HepG2 (cell line): ENCODE measurements around the gene GMPPA. TPM values are rescaled to one million over a fixed set of nuclear protein-coding genes. Genes with fewer than 3 reads are reported as not detected.

Experiments
- ADNP ChIP-seq: sonication (generic); formaldehyde crosslinking; IDR thresholded peaks from 2 replicates; pipeline ENCODE4 v1.4.0; 2020; ENCODE audit warnings: missing genetic modification reagents
- FOXK2 ChIP-seq: fragments of 450-650 bp; IDR thresholded peaks from 2 replicates; pipeline ENCODE4 v1.6.1; 2016
- HDAC1 ChIP-seq: sonication (generic); formaldehyde crosslinking; IDR thresholded peaks from 2 replicates; pipeline ENCODE4 v1.5.1; 2020; ENCODE audit warnings: mild to moderate bottlenecking, missing genetic modification reagents
- KAT2B ChIP-seq: fragments of 150-350 bp; IDR thresholded peaks from 2 replicates; pipeline ENCODE4 v1.6.1; 2014; ENCODE audit warnings: low read depth, low read length, borderline replicate concordance
- NCOR1 ChIP-seq: fragments of 200-600 bp; sonication (generic); IDR thresholded peaks from 2 replicates; pipeline ENCODE4 v1.7.0; 2017; ENCODE audit warnings: antibody characterized with exemption, low read length, borderline replicate concordance
- POGZ ChIP-seq: sonication (generic); formaldehyde crosslinking; IDR thresholded peaks from 2 replicates; pipeline ENCODE4 v1.4.0; 2020; ENCODE audit warnings: mild to moderate bottlenecking, missing genetic modification reagents
- REPIN1 ChIP-seq: sonication (generic); formaldehyde crosslinking; IDR thresholded peaks from 2 replicates; pipeline ENCODE4 v1.8.0; 2022; ENCODE audit warnings: missing genetic modification reagents, low read depth, mild to moderate bottlenecking, borderline replicate concordance
- RORA ChIP-seq: sonication (generic); formaldehyde crosslinking; IDR thresholded peaks from 2 replicates; pipeline ENCODE4 v1.5.0; 2020; ENCODE audit warnings: mild to moderate bottlenecking, missing genetic modification reagents, moderate library complexity
- ZNF225 ChIP-seq: sonication (generic); formaldehyde crosslinking; IDR thresholded peaks from 2 replicates; pipeline ENCODE4 v1.4.0; 2020; ENCODE audit warnings: mild to moderate bottlenecking, missing genetic modification reagents
- ZNF451 ChIP-seq: sonication (generic); formaldehyde crosslinking; IDR thresholded peaks from 2 replicates; pipeline ENCODE4 v1.5.0; 2020; ENCODE audit warnings: mild to moderate bottlenecking, missing genetic modification reagents
- ZNF572 ChIP-seq: sonication (generic); formaldehyde crosslinking; IDR thresholded peaks from 2 replicates; pipeline ENCODE4 v1.5.1; 2020; ENCODE audit warnings: mild to moderate bottlenecking, missing genetic modification reagents
- ZNF713 ChIP-seq: sonication (generic); formaldehyde crosslinking; IDR thresholded peaks from 2 replicates; pipeline ENCODE4 v1.4.0; 2020; ENCODE audit warnings: mild to moderate bottlenecking, missing genetic modification reagents
- ZZZ3 ChIP-seq: sonication (generic); formaldehyde crosslinking; IDR thresholded peaks from 2 replicates; pipeline ENCODE4 v1.4.0; 2020; ENCODE audit warnings: missing genetic modification reagents, mild to moderate bottlenecking, borderline replicate concordance
- polyA plus RNA-seq, 8 experiments: library from polyadenylated mRNA; depleted of rRNA in 3 of 8; stranded (reverse) in 7 of 8; unstranded in 1 of 8; fragments of >200 nt; fragmentation: Illumina TruSeq in 4 of 8; extraction: Trizol in 4 of 8; gene quantifications; 2 replicates each; pipeline versions ENCODE4 v1.2.1 to v1.2.3, GENCODE V29; 2011 to 2016; ENCODE audit warnings: low read depth in 4 of 8, missing spikeins in 1 of 8, mixed read lengths in 1 of 8; ENCODE audit not compliant: insufficient read depth in 1 of 8
- total RNA-seq, 5 experiments: library from RNA; depleted of rRNA; stranded (reverse); fragments of >200 nt; fragmentation: Illumina TruSeq; extraction: Trizol; gene quantifications; 2 replicates each; pipeline ENCODE4 v1.2.3, GENCODE V29; 2016; ENCODE audit warnings: low read depth in 1 of 5
- TF ChIP-seq, protein P1 (sequence below): sonication (generic); formaldehyde crosslinking; IDR thresholded peaks from 2 replicates; pipeline ENCODE4 v1.5.0; 2020; ENCODE audit warnings: mild to moderate bottlenecking, missing genetic modification reagents, borderline replicate concordance
- TF ChIP-seq, protein P2 (sequence below): IDR thresholded peaks from 2 replicates; pipeline ENCODE4 v1.6.1; 2016; ENCODE audit warnings: low read depth, borderline replicate concordance
- TF ChIP-seq, protein P3 (sequence below): sonication (generic); formaldehyde crosslinking; IDR thresholded peaks from 2 replicates; pipeline ENCODE4 v1.8.0; 2022; ENCODE audit warnings: low read depth, missing genetic modification reagents
- TF ChIP-seq, protein P4 (sequence below): sonication (generic); formaldehyde crosslinking; IDR thresholded peaks from 2 replicates; pipeline ENCODE4 v1.4.0; 2020; ENCODE audit warnings: missing genetic modification reagents, mild to moderate bottlenecking, borderline replicate concordance
- TF ChIP-seq, protein P5 (sequence below): sonication (generic); formaldehyde crosslinking; IDR thresholded peaks from 2 replicates; pipeline ENCODE4 v1.4.0; 2020; ENCODE audit warnings: mild to moderate bottlenecking, missing genetic modification reagents, borderline replicate concordance
- TF ChIP-seq, protein P6 (sequence below): sonication (generic); formaldehyde crosslinking; IDR thresholded peaks from 2 replicates; pipeline ENCODE4 v1.5.1; 2020; ENCODE audit warnings: mild to moderate bottlenecking, missing genetic modification reagents, borderline replicate concordance
- TF ChIP-seq, protein P7 (sequence below): IDR thresholded peaks from 2 replicates; pipeline ENCODE4 v1.6.1; 2016; ENCODE audit warnings: control low read depth

The GMPPA gene
- total and polyA plus RNA-seq, 2 of the 13 experiments (the other 11 are each of a cell fraction or from before 2014, with no cell fraction given), result 81.1 to 106 TPM

DNA sequence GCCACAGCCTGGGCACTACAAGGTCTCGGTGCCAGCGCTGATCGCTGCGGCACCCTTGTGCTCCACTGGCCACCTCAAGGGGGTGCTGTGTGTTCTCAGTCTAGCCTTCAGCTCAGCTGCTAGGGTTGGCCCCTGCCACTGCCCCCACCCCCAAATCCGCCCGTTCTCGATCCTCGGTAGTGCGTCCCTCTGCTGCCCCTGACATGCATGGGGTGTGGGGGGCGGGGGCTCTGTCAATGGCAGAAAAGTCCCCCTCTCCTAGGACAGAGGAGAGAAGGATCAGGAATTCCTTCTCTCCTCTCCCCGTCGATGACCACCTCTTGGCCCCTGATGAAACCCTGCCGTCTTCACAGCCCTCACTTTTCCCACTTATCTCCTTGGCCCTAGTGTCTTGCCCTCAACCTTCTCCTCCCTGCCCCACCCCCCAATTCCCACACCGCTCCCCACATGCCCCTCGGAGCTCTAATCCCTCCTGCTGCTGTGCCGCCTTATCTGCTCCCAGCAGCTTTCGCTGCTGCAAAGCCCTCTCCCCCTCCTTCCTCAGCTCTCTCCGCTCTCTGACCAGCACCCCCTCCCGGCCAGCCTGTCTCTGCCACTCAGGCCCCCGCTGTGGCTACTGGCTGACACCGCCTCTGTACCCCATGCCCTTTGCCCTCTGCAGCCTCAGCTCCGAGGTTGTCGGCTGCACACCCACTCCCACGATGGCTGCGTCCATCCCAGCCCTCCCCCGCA lies 11.3 kb downstream of the GMPPA start (continued):
- TF ChIP-seq ZNF713 (CRISPR knock-in tag), result no peak
- TF ChIP-seq, protein P1, sequence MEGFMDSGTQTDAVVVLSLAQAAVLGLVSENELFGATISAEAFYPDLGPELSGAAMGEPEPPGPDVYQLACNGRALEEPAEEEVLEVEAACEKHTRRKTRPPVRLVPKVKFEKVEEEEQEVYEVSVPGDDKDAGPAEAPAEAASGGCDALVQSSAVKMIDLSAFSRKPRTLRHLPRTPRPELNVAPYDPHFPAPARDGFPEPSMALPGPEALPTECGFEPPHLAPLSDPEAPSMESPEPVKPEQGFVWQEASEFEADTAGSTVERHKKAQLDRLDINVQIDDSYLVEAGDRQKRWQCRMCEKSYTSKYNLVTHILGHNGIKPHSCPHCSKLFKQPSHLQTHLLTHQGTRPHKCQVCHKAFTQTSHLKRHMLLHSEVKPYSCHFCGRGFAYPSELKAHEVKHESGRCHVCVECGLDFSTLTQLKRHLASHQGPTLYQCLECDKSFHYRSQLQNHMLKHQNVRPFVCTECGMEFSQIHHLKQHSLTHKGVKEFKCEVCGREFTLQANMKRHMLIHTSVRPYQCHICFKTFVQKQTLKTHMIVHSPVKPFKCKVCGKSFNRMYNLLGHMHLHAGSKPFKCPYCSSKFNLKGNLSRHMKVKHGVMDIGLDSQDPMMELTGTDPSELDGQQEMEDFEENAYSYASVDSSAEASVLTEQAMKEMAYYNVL, result 0 out of 2 replicates have a peak, but pooled peaks have one; percentile 45
- no peak for TF ChIP-seq REPIN1
- TF ChIP-seq FOXK2, result no peak; the same call in 1 of the 2 replicates
- TF ChIP-seq ADNP (CRISPR knock-in tag), result no peak
- TF ChIP-seq ZNF451, result no peak
- TF ChIP-seq POGZ, result no peak; the same call in 1 of the 2 replicates
- TF ChIP-seq, protein P2, sequence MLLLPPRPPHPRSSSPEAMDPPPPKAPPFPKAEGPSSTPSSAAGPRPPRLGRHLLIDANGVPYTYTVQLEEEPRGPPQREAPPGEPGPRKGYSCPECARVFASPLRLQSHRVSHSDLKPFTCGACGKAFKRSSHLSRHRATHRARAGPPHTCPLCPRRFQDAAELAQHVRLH, result peak; percentile 57; the same call in 1 of the 2 replicates
- no peak for TF ChIP-seq RORA (CRISPR knock-in tag)
- no peak for TF ChIP-seq NCOR1
- TF ChIP-seq, protein P3, sequence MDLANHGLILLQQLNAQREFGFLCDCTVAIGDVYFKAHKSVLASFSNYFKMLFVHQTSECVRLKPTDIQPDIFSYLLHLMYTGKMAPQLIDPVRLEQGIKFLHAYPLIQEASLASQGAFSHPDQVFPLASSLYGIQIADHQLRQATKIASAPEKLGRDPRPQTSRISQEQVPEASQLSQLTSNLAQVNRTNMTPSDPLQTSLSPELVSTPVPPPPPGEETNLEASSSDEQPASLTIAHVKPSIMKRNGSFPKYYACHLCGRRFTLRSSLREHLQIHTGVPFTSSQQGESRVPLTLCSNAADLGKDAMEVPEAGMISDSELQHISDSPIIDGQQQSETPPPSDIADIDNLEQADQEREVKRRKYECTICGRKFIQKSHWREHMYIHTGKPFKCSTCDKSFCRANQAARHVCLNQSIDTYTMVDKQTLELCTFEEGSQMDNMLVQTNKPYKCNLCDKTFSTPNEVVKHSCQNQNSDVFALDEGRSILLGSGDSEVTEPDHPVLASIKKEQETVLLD (CRISPR knock-in tag), result no peak
- TF ChIP-seq KAT2B, result no peak
- peak; percentile 33; the same call in 1 of the 2 replicates for TF ChIP-seq HDAC1 (CRISPR knock-in tag)
- TF ChIP-seq, protein P4, sequence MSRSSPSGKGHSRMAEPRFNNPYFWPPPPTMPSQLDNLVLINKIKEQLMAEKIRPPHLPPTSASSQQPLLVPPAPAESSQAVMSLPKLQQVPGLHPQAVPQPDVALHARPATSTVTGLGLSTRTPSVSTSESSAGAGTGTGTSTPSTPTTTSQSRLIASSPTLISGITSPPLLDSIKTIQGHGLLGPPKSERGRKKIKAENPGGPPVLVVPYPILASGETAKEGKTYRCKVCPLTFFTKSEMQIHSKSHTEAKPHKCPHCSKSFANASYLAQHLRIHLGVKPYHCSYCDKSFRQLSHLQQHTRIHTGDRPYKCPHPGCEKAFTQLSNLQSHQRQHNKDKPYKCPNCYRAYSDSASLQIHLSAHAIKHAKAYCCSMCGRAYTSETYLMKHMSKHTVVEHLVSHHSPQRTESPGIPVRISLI (CRISPR knock-in tag), result no peak
- TF ChIP-seq ZZZ3 (CRISPR knock-in tag), result 0 out of 2 replicates have a peak, but pooled peaks have one; percentile 22
- TF ChIP-seq ZNF572 (CRISPR knock-in tag), result no peak
- no peak for TF ChIP-seq ZNF225 (CRISPR knock-in tag)
- TF ChIP-seq, protein P5, sequence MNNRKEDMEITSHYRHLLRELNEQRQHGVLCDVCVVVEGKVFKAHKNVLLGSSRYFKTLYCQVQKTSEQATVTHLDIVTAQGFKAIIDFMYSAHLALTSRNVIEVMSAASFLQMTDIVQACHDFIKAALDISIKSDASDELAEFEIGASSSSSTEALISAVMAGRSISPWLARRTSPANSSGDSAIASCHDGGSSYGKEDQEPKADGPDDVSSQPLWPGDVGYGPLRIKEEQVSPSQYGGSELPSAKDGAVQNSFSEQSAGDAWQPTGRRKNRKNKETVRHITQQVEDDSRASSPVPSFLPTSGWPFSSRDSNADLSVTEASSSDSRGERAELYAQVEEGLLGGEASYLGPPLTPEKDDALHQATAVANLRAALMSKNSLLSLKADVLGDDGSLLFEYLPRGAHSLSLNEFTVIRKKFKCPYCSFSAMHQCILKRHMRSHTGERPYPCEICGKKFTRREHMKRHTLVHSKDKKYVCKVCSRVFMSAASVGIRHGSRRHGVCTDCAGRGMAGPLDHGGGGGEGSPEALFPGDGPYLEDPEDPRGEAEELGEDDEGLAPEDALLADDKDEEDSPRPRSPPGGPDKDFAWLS (CRISPR knock-in tag), result no peak
- TF ChIP-seq, protein P6, sequence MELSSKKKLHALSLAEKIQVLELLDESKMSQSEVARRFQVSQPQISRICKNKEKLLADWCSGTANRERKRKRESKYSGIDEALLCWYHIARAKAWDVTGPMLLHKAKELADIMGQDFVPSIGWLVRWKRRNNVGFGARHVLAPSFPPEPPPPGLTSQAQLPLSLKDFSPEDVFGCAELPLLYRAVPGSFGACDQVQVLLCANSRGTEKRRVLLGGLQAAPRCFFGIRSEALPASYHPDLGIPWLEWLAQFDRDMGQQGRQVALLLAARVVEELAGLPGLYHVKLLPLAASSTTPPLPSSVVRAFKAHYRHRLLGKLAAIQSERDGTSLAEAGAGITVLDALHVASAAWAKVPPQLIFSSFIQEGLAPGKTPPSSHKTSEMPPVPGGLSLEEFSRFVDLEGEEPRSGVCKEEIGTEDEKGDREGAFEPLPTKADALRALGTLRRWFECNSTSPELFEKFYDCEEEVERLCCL (CRISPR knock-in tag), result no peak
- TF ChIP-seq, protein P7, sequence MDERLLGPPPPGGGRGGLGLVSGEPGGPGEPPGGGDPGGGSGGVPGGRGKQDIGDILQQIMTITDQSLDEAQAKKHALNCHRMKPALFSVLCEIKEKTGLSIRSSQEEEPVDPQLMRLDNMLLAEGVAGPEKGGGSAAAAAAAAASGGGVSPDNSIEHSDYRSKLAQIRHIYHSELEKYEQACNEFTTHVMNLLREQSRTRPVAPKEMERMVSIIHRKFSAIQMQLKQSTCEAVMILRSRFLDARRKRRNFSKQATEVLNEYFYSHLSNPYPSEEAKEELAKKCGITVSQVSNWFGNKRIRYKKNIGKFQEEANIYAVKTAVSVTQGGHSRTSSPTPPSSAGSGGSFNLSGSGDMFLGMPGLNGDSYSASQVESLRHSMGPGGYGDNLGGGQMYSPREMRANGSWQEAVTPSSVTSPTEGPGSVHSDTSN (CRISPR knock-in tag), result no peak
